GM23248 (cell line): Measurements from ENCODE around the gene AAGAB.

Source experiments
- EZH2 ChIP-seq: fragments of 200-600 bp; sonication (generic); IDR thresholded peaks from 2 replicates; pipeline ENCODE4 v1.6.1; 2018; ENCODE audit warnings: antibody characterized with exemption, mild to moderate bottlenecking; ENCODE audit not compliant: insufficient read depth, poor library complexity, severe bottlenecking
- EZH2phosphoT487 ChIP-seq: fragments of 200-600 bp; sonication (generic); IDR thresholded peaks from 2 replicates; pipeline ENCODE4 v1.6.1; 2018; ENCODE audit warnings: antibody characterized with exemption, moderate library complexity, mild to moderate bottlenecking, low read depth; ENCODE audit not compliant: insufficient read depth

- TF ChIP-seq EZH2phosphoT487 (no peak), EZH2 (no peak)
These were observed 100.2 kb downstream of the AAGAB start for GRCh38 chr15:67154249-67154648.
